H1 (cell line): ENCODE results near the gene FLT1. TPM values are rescaled to one million over a fixed set of nuclear protein-coding genes. Genes with fewer than 3 reads are reported as not detected.

Experiments
- JUND ChIP-seq: IDR thresholded peaks from 2 replicates; pipeline ENCODE4 v1.6.1; 2011; ENCODE audit warnings: mild to moderate bottlenecking, improper control_type of control experiment, low read length
- PHF8 ChIP-seq: fragments of 200-600 bp; sonication (generic); conservative IDR thresholded peaks from 2 replicates; pipeline ENCODE4 v1.7.1; 2012; ENCODE audit warnings: low read depth, mild to moderate bottlenecking, inconsistent platforms, low read length, moderate library complexity
- RBBP5 ChIP-seq: IDR thresholded peaks from 2 replicates; pipeline ENCODE4 v1.7.1; 2012; ENCODE audit warnings: low read depth, mild to moderate bottlenecking, inconsistent platforms, low read length, moderate library complexity, borderline replicate concordance
- RFX5 ChIP-seq: IDR thresholded peaks from 2 replicates; pipeline ENCODE4 v1.6.1; 2011; ENCODE audit warnings: low read depth, low read length, improper control_type of control experiment, borderline replicate concordance
- polyA plus RNA-seq, 7 experiments: library from polyadenylated mRNA; depleted of rRNA in 3 of 7; stranded (reverse) in 5 of 7; unstranded in 2 of 7; fragments of >200 nt in 5 of 7; fragments of 200-250 nt in 2 of 7; gene quantifications; 1 replicate in 5 of 7; 2 replicates in 1 of 7; 4 replicates in 1 of 7; pipeline versions ENCODE4 v1.2.1 to v1.2.3, GENCODE V29; 2011 to 2013; ENCODE audit warnings: missing spikeins in 2 of 7, mixed read lengths in 2 of 7
- total RNA-seq: library from RNA; stranded (reverse); fragmentation: NEBNext Ultra II Directional; extraction: Animal tissue kit (Norgen Biotek cat#: 25700); gene quantifications from 2 replicates; pipeline ENCODE4 v1.2.1, GENCODE V29; 2021

Gene FLT1
- total and polyA plus RNA-seq, 2 of the 8 experiments (the other 6 are each of a cell fraction or from before 2014, with no cell fraction given): 19.7 to 90.2 TPM

- TF ChIP-seq RFX5 (no peak), JUND (no peak), RBBP5 (no peak), PHF8 (no peak)
These were observed 144.8 kb downstream of the FLT1 start (continued) for GRCh38 chr13:28349907-28350654.
